ENCODE measurements around the gene GUCY2C.

Gene GUCY2C

DNA sequence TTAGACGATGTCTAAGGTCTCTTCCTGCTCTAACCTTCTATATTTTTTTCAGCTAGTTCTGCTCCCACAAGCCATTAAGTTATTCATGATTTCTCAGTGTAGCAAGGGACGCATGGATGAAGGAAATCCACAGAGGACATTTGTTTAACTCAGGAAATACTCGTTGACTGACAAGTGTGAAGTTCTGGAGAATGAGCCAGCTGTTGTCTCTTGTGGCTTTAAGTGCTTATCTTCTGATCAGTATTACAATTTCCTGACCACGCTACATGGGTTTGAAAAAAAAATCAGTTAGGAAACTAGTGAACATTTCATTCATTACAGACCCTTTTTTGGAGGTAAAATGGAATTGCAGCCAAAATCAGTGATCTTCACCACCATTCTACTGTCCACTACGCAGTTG, 53.1 kb downstream of the GUCY2C start:
- H3K36me3 ChIP-seq (ENCODE audit: control insufficient read depth, insufficient read depth, low read length): no peaks in the 10 kb centered on the region
- no peak overlapping the region for H3K9ac ChIP-seq
- no peaks in the 10 kb centered on the region for H3K79me2 ChIP-seq
- H2AFZ ChIP-seq: no peak overlapping the region
- H3K4me1 ChIP-seq: no peaks in the 10 kb centered on the region
- H3K4me3 ChIP-seq (ENCODE audit: low read depth, low read length): no peak overlapping the region
- no peaks in the 10 kb centered on the region for H3K27me3 ChIP-seq (ENCODE audit: control insufficient read depth, insufficient read depth, low read length)
- H3K9me3 ChIP-seq (ENCODE audit: control insufficient read depth, low read length): no peaks in the 10 kb centered on the region
- H3K4me2 ChIP-seq (ENCODE audit: low read length): no peak overlapping the region
- no peak overlapping the region for H3K27ac ChIP-seq
- TF ChIP-seq, protein P1, sequence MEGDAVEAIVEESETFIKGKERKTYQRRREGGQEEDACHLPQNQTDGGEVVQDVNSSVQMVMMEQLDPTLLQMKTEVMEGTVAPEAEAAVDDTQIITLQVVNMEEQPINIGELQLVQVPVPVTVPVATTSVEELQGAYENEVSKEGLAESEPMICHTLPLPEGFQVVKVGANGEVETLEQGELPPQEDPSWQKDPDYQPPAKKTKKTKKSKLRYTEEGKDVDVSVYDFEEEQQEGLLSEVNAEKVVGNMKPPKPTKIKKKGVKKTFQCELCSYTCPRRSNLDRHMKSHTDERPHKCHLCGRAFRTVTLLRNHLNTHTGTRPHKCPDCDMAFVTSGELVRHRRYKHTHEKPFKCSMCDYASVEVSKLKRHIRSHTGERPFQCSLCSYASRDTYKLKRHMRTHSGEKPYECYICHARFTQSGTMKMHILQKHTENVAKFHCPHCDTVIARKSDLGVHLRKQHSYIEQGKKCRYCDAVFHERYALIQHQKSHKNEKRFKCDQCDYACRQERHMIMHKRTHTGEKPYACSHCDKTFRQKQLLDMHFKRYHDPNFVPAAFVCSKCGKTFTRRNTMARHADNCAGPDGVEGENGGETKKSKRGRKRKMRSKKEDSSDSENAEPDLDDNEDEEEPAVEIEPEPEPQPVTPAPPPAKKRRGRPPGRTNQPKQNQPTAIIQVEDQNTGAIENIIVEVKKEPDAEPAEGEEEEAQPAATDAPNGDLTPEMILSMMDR (IDR thresholded peaks at IDR 0.05): no peak

DNA sequence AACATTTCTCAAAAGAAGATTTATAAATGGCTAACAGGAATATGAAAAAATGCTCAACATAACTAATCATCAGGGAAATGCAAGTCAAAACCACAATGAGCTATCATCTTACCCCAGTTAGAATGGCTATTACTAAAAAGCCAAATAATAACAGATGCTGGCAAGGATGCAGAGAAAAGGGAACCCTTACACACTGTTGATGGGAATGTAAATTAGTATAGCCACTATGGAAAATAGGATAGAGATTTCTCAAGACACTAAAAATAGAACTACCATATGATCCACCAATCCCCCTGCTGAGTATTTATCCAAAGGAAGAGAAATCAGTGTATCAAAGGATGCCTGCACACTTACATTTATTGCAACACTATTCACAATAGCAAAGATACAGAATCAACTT, 58.3 kb downstream of the GUCY2C start:
- Histone ChIP-seq H3K27me3 (ENCODE audit: control insufficient read depth, insufficient read depth, low read length) (no peaks in the 10 kb centered on the region), H3K4me2 (ENCODE audit: low read length) (no peak overlapping the region), H3K4me3 (ENCODE audit: low read depth, low read length) (no peak overlapping the region), H3K27ac (no peak overlapping the region), H3K9me3 (ENCODE audit: control insufficient read depth, low read length) (no peaks in the 10 kb centered on the region), H3K79me2 (no peaks in the 10 kb centered on the region), H2AFZ (no peak overlapping the region), H3K36me3 (ENCODE audit: control insufficient read depth, insufficient read depth, low read length) (no peaks in the 10 kb centered on the region), H3K4me1 (no peaks in the 10 kb centered on the region), H3K9ac (no peak overlapping the region)
- TF ChIP-seq, protein P1 (IDR thresholded peaks at IDR 0.05): no peak

DNA sequence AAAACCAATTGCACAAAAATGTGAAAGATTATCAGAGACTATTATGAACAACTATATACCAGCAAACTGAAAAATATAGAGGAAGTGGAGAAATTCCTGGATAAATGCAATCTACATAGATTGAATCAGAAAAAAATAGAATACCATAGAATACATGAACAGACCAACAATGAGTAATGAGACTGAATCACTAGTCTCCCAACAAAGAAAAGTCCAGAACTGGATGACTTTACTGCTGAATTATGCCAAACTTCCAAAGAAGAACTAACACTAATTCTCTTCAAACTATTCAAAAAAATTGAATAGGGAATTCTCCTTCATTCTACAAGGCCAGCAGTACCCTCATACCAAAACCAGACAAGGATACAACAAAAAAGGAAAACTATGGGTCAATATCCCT, 60.6 kb downstream of the GUCY2C start:
- TF ChIP-seq, protein P1 (IDR thresholded peaks at IDR 0.05): no peak
- H3K9me3 ChIP-seq (ENCODE audit: control insufficient read depth, low read length): no peaks in the 10 kb centered on the region
- H3K79me2 ChIP-seq: no peaks in the 10 kb centered on the region
- H3K36me3 ChIP-seq (ENCODE audit: control insufficient read depth, insufficient read depth, low read length): no peaks in the 10 kb centered on the region
- no peak overlapping the region for H3K4me2 ChIP-seq (ENCODE audit: low read length)
- no peak overlapping the region for H3K9ac ChIP-seq
- H3K4me1 ChIP-seq: no peaks in the 10 kb centered on the region
- H3K4me3 ChIP-seq (ENCODE audit: low read depth, low read length): no peak overlapping the region
- H3K27ac ChIP-seq: no peak overlapping the region
- H2AFZ ChIP-seq: no peak overlapping the region
- H3K27me3 ChIP-seq (ENCODE audit: control insufficient read depth, insufficient read depth, low read length): no peaks in the 10 kb centered on the region

DNA sequence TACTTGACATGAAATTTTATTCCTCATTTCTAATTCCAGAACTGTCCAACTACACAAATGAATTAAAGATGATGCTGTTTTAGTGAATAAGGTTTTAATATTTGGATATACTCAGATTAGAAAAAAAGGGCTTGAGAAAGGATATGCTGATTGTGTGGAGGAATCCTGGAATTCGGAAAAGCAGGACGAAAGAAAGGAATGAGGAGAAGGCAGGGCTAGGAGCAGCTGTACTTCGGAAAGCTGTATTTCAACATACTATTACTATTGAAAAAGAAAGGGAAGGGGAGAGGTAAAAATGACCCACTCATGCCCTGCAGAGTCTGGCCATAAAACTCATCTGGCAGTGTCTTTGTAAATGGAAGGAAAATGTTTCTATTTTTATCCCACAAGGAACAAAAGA, 65.6 kb downstream of the GUCY2C start:
- Histone ChIP-seq H3K4me1 (no peaks in the 10 kb centered on the region), H3K4me2 (ENCODE audit: low read length) (no peak overlapping the region), H3K27ac (no peak overlapping the region), H3K36me3 (ENCODE audit: control insufficient read depth, insufficient read depth, low read length) (no peaks in the 10 kb centered on the region), H3K9me3 (ENCODE audit: control insufficient read depth, low read length) (no peaks in the 10 kb centered on the region), H2AFZ (no peak overlapping the region), H3K9ac (no peak overlapping the region), H3K27me3 (ENCODE audit: control insufficient read depth, insufficient read depth, low read length) (no peaks in the 10 kb centered on the region), H3K79me2 (no peaks in the 10 kb centered on the region), H3K4me3 (ENCODE audit: low read depth, low read length) (no peak overlapping the region)
- TF ChIP-seq, protein P1 (IDR thresholded peaks at IDR 0.05): no peak

DNA sequence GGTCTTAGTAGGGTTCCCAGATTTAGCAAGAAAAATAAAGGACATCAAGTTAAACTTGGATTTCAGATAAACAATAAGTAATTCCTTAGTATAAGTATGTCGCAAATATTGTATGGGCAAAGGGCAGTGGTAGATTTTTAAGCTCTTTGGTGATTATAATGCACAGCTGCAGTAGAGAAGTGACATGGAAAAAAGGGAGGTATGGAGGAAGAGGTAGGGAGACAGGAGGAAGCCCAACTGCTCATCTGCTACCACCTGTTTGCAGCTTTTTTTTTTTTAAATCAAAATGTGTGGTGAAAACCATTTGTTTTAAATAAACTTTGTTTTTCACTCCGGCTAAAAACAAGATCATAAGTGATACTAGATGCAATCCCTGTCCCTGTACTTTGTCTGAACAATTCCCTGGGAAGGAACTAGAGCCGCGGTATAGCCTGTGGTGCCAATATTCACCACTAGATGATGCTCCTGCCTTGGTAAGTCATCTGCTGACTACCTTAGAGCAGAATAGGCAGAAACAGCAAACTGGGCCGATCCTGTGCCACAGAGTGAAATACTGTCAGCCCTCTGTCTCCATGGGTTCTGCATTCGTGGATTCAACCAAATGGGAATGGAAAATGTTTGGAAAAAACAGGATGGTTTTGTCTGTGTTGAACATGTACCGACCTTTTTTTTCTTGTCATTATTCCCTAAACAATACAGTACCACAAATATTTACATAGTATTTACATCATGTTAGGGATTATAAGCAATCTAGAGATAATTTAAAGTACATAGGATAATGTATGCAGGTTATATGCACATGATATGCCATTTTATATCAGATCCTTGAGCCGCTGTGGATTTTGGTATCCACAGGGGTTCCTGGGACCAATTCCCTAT, 66.3 kb downstream of the GUCY2C start:
- no peak overlapping the region for H3K4me2 ChIP-seq (ENCODE audit: low read length)
- H3K9me3 ChIP-seq (ENCODE audit: control insufficient read depth, low read length): no peaks in the 10 kb centered on the region
- no peaks in the 10 kb centered on the region for H3K4me1 ChIP-seq
- TF ChIP-seq, protein P1 (IDR thresholded peaks at IDR 0.05): peak; percentile 96
- H3K27ac ChIP-seq: no peak overlapping the region
- H3K36me3 ChIP-seq (ENCODE audit: control insufficient read depth, insufficient read depth, low read length): no peaks in the 10 kb centered on the region
- no peak overlapping the region for H3K9ac ChIP-seq
- H3K4me3 ChIP-seq (ENCODE audit: low read depth, low read length): no peak overlapping the region
- no peaks in the 10 kb centered on the region for H3K79me2 ChIP-seq
- H3K27me3 ChIP-seq (ENCODE audit: control insufficient read depth, insufficient read depth, low read length): no peaks in the 10 kb centered on the region
- peak overlapping the region; percentile 51 for H2AFZ ChIP-seq
